HG02938 (cell line): Measurements from ENCODE around the gene MALSU1.

Source experiments
- ATAC-seq: cut with Tn5 transposase; IDR thresholded peaks from one replicate; pipeline ENCODE4 v1.9.1; 2021; ENCODE audit warnings: mild to moderate bottlenecking, moderate library complexity; ENCODE audit not compliant: unreplicated experiment

MALSU1 gene

DNA sequence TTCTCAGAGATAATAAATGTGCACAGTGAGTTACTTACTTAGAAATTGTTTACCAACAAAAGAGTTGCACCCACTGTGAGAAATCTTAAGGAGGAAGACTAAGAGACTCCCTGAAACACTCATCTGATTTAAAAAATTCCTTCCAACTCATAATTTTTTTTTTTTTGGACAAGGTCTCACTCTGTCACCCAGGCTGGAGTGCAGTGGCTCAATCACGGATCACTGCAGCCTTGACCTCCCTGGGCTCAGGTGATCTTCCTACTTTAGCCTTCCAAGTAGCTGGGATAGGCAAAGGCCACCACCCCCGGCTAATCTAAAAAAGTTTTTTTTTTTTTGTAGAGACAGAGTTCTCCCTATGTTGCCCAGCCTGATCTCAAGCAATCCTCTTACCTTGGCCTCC lies 36.0 kb downstream of the MALSU1 start:
- ATAC-seq: no peak

DNA sequence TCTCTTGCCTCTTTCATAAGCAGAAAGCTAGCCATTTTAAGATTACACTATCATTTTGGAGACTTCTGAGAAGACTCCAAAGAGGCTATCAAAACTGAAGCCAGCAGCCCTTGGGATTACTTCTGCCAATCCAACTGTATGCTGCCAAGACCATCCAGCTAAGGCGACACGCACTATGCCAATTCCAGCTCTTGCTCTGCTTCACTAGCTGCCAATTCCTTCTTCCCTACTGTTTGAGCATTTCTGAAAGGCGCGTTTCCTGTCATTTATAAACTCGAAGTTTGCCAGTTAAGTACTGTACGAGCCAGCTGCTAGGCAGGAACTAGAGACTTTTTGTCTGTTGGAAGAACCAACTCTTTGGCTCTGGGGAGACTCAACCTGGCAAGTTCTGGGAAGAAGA lies 36.5 kb downstream of the MALSU1 start:
- no peak for ATAC-seq

DNA sequence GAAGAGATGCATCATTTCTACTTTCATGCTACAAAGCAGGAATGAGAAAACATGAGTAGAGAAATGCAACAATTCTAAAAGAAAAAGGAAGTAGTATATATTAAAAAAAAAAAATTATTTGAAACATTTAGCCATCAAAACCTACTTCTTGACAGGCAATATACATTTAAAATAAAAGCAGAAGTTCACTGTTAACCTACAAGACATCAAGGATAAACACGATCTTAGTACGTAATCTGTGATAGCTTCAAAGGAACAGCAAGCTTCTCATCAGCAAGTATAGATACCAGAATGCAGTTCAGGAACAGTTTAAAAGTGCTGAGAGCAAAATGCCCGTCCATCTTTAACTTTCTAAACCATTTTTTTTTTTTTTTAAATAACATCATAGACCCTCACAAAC lies 36.9 kb downstream of the MALSU1 start:
- no peak for ATAC-seq

DNA sequence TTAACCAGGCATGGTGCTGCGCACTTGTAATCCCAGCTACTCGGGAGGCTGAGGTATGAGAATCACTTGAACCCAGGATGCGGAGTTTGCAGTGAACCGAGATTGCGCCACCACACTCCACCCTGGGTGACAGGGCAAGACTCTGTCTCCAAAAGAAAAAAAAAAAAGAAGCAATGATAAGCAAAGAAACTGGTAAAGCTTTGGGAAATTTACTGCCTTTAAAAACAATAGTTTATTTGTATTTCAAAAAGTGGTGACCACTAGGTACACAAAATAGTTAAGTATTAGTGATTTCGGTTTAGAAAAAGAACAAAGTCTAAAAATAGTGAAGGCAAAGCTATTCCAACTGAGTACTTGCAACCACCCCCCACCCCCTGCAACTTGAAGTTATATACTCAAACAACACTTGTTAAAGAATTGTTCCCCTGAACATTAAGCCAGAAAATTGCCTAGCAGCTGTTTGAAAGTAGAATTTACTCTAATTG lies 37.7 kb downstream of the MALSU1 start:
- no peak for ATAC-seq

DNA sequence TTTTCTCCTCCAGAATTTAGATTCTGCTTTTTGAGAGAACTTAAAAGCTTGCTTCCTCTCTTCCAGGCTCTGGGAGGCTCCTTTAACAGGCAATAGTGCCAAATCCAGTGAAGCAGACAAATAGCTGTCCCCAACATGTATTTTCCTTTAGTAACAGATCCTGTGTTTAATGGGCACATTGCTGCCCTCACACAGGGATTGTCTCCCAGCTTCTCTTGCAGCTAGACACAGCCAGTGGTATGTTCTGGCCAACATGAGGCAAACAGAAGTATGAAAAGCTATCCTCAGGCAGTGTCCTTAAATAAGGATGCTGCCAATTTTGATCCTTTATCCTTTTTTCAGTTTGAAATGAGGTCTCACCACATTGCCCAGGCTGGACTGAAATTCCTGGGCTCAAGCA lies 38.2 kb downstream of the MALSU1 start:
- no peak for ATAC-seq

DNA sequence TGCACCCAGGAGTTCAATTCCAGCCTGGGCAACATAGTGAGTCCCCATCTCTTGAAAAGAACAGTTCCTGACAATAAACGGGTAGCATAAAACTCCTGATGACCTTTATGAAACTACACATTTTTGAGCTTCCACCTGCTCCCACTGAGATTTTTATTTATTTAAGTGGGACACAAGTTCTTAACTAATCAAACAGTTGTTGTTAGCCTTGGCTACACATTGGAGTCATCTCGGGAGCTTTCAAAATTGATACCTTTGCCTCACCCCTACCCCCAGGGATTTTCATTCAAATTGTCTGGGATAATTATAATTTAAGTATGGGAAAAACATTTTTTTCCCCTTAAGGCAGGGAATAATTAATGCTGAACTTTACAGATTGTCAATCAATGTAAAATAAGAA lies 39.3 kb downstream of the MALSU1 start:
- ATAC-seq: no peak

DNA sequence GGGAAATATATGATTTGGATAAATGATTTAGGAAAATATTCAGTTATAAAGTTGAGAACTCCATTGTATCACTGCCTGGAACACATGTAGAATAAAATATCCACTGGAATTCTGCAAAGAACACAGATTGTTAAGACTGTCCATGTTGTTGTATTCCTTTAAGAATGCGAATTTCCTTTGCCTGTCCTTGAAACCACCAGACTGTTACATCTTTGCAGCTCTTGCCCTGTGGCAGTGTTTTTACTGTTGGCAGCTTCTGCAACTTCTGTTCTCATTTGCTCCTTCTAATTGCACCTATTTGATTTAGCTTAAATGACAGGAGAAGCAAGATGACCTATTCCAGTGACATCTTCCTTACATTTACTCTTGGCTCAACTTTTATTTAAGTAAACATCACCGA lies 39.7 kb downstream of the MALSU1 start:
- no peak for ATAC-seq

DNA sequence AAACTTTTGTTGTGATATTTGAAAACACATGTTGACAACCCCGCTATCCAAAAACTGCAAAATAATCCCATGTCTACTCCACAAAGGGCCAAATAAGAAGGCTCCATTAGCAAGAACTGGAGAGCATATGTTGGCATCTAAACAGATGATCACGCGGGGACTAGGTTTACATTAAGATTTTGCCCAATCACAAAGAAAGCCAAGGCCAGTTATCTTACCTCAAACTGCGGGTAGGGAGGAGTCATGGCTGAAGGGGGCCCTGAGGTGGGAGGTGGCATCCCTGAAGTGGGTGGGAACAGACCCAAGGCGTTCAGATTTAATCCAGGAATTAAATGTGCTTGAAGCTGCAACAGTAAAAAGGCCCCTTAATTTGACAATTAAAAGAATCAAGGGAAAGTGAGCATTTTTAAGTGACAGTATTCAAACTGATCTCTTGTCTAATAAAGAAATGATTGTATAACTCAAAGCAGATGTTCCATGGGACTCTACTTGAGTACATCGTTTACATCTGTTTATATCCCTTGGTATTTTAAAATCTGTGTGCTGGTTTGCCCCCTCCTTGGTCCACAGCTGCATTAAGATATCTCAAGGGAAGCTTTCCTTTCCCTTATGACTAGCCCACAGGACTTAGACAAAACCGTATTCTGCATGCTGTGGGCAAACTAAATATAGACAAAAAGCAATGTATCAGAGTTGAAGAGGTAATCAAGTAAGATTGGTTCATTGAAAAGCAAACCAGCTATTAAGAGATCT lies 42.9 kb downstream of the MALSU1 start:
- no peak for ATAC-seq

DNA sequence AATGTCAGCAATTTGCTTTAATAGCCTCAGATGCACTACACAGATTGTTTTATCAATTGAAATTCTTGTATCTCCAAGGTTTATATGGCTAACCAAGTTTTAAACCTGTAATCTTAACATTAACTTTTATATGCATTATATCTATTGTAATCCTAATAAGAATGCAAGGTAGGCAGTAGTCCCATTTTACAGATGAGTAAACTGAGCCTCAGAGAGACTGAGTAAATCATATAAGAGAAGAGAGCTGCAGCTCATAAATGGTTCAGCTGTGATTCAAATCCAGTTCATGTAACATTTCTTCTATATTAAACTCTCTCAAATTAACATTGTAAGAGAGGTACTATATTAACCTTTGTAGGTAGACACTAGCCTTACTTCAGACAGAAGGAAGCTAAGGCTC lies 44.0 kb downstream of the MALSU1 start:
- no peak for ATAC-seq

DNA sequence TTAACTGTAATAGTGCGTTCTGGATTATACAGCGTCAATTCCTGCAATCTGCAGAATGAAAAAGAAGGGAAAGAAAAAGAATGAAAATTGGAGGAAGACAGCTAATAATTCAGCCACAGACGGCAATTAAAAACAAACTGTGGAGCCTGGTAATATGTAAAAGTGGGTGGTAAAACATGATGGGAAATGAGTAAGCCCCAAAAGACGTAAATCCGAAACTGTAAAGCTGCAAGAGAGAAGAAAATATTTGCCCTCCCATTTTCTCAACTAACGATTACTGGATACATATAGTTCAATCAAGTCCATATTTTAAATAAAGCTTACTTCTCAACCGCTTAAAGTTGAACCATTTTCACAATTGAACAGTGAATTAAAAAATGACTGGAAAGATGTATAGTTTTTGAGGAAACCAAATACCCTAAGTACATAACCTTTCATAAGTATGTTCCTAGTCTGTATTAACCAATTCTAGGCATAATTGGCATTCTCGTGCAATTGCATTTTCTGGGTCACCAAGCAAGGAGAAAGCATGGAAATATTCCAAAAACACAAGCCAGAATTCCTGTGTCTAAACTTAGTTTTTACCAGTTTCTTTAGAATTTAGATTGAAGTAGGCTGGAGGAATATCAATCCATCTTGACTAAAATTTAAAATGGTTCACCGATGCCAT lies 44.8 kb downstream of the MALSU1 start:
- ATAC-seq: no peak

DNA sequence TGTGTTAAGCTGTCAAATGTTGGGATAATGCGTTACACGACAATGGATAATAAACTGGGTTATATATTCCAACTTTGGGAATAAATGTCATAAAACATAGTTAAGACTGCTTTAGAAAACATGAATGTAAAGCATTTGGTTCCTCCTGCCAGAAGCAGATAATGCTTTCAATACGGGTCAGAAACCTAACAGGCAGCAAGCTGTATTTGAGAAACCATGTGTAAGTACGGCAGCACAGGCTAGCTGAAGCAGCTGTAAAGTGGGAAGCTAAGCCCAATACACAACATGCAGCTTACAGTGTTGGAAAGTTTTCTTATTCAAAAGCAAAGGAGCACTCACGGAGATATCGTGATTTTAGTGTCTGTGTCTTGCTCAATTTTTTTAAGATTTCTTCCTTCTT lies 46.5 kb downstream of the MALSU1 start:
- ATAC-seq: no peak

DNA sequence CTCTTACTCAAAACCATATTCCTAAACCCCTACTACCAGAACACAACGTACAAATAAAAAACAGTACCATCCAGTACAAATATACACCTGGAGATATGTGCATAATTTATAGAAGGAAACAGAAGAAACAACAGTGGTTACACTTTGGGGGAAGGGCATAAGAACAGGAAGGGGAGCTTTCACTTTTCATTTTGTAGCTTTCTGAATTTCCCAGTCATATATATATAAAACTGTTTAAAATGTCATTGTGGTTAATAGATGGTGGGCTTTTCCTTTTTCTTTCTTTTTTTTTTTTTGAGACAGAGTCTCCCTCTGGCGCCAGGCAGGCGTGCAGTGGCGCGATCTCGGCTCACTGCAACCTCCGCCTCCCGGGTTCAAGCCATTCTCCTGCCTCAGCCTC lies 47.2 kb downstream of the MALSU1 start:
- ATAC-seq: no peak

DNA sequence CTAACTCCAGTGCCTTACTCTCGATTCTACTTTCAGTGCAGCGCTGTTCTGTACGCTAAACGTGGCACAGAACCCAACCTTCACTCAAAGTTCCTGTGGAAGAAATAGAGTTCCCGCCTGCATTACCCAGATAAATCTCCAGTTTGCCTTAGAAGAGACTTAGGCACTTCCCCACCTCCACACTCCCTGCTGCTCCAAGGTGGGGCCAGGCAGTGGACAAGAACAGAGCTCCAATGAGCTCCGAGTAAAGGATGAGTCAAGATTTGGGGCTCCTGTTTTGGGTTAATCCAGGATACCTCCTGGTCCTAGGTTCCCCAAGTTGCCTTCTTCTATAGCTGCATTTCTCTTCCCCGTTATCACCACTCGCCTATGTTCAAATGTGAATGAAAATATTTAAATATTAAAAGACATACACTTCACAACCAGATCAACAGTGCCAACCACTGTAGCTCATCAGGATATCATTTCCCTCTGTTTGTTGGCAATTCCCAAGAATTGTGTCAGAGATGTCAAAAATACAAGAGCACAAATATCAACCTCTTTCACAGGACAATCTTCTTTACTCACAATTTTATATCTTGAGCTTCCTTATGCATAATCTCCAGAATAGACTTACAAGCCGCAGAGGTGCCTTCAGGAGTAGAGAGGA lies 48.0 kb downstream of the MALSU1 start:
- ATAC-seq: no peak

DNA sequence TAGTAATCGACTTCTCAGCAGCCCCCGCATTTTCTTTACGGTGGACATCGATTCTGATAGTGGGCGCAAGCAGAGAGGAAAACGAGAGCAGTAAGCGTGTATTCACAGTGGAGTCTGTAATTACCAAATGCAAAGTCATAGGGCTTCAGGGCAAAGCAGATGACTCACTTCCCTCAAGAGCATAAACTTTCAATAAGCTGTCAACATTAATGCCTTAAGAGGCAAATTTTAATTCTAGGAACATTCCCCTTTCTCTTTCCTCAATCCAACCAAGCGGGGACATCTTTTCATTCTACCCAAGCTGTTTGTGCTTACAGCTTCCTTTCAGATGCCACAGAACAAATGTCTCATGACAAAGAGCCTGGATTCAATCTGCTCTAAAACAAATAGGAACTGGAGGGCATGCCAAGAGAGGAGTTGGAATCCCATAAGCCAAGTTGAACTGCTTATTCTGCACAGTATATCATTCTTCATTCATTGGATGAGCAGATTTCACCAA lies 48.6 kb downstream of the MALSU1 start:
- no peak for ATAC-seq

DNA sequence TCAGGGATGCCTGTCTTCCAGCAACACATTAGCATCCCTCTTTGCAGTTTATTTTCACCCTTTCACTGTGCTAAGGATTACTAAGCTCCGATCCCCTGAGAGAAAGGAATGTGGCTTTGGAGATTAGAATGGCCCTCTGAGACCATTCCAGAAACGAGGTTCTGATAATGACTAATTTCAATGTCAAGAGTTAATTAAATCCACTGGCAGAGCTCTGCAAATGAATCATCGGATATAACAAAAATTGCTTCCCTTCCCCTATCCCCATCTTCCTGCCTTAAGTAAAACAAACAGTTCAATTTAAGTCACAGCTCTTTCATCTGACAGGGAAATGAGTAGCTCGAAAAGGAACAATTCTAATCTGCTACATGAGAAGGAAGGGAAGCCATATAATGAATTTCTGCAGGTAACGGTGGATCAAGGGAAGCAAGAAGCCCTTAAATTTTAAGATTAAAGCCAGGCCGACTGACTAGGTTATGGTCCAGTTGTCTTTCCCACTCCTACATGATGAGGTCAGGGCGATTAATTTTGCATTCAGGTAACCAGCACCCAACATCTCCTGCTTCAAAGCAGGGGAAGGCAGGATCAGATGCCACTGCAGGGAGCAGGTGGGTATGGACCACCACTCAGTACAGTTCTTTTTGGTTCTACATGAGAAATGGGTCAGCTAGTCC lies 50.5 kb downstream of the MALSU1 start:
- ATAC-seq: no peak

DNA sequence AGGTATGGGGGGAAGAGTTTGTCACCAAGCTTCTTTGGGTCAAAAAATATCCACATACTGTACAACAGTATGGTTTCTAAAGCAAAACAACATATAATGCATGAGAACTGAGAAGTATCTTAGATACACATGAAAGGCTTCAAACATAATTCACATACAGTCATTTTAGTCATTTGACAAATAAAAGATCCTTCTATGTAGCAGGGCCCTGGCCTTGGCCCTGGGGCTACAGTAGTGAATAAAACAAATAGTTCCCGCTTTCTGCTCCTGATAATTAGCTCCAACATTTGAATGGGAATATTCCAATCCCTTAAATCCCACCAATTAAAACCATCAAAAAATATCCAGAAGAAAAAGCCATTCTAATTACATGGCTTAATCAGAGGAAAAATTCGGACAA lies 51.3 kb downstream of the MALSU1 start:
- no peak for ATAC-seq

DNA sequence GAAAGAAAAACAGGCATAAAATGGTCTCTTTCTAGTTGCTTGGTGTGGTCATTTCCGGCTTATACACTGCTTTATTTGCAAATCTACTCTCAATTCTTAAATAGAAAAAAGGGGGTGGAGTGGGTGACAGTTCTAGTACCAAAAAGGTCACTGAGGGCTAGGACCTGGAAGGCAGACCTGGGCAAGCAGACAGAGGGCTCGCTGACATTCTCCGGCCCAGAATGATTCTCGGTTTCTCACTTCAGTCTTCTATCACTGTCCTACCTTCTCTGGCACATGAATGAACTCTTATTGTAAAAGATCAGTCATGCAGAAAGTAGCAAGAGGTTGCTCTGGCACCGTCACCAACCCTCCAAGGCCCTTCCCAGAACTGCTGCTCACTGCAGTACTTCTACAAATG lies 54.0 kb downstream of the MALSU1 start:
- ATAC-seq: no peak

DNA sequence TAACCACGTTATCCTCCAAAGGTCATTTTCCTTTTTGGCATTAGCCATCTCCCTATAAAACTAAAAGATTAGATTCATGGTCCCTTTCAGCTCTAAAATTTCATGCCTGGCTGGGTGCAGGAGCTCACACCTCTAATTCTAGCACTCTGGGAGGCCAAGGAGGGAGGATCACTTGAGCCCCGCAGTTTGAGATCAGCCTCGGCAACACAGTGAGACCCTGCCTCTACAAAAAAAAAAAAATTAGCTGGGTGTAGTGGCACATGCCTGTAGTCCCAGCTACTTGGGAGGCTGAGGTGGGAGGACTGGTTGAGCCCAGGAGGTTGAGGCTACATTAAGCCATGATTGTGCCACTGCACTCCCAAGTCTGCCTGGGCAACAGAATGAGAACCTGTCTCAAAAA lies 57.0 kb downstream of the MALSU1 start:
- no peak for ATAC-seq

DNA sequence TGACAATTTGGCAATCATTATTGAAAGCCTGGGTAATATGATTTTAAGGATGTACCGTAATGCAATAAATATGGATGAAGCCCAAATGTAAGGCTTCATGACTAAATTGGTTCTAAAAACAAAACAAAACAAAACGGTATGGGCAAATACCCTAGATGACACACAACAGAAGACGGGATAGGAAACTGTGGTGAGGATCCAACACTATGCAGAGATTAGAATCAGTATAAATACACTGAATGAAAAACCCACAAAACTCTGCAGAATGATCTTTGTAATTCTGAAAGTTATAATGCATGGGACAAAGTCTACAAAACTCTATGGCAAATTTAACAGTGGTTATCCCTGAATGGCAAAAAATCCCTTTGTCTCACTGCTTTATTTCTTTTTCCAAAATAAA lies 57.6 kb downstream of the MALSU1 start:
- no peak for ATAC-seq

DNA sequence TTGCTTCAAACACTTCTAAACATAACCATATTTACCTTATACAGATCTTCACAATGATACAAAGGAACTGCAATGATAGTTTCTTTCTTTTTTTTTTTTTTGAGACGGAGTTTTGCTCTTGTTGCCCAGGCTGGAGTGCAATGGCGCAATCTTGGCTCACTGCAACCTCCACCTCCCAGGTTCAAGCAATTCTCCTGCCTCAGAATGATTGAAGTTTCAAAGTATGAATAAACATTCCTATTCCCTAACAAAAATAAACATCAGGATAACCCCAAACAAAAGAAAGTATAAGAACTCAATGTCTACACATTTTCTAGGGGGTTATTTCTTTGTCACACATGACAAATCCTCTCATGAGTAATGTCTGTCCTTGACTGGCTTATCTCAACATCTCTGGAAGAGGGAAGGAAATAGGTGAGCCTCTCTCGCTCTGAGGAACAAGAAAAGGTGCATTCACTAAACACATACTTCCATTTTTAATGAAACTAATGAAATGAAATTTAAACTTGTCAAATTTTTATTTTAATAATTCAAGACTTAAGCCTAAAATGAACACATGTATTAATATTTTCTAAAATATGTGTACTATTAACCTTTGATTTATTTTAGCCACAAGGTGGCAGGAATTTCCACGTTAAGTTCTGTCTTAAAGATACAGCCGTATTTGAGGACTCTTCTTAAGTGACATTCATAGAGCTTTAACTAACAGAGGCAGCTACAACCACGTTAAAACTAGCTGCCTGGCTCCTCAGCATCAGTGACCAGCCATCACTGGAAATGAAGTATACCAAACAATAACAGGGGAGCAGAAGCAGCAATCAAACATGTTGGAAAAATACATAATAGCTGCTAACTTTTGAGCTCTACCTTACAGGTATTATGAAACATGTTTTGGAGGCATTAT lies 58.3 kb downstream of the MALSU1 start:
- no peak for ATAC-seq
